HG02623 (cell line): ENCODE measurements around the gene IRF8.
"Not testable (repeated sequence)": the region's sequence is repeated elsewhere in the genome, so short reads cannot be mapped to it uniquely, and the experiment has no call there.

Source experiments
- ATAC-seq: cut with Tn5 transposase; IDR thresholded peaks from one replicate; pipeline ENCODE4 v1.9.1; 2021; ENCODE audit warnings: moderate library complexity; ENCODE audit not compliant: unreplicated experiment

The IRF8 gene

DNA sequence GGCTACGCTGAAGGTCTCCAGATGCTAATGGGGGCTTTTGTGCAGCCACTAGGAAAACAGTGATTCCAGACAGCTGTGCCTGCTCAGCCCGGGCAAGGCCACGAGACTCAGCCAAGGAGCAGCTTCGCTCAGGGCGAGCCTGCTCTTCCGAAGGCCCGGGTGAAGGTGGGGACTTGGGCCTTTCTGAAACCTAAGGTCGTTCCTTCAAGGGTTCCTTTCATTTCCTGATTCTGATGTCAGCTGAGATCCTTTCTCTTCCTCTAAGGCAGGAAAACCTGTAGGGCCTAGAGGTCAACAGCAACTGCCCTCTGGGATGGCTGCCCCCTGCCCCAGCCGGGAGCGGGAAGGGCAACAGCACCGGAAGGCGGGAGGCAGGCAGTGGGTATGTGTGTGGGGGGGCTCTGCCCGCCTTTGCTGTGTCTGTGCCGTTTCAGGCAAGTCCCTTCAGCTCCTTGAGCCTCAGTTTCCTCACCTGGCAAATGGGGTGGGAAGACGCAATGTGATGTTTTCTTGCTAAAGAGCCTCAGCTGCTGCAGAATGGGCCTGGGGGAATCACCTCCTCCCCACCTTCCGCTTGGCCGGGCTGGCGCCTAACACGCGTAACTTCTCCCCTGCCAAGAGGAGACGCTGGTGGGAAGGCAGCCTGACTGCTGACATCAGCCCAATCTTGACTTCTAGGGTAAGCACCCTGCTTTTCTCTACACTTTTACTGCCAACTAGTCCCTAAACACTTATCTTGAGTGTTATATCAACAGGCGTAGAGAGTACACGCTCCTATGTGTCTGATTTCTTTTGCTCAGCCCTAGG is 32.8 kb downstream of the IRF8 start:
- no peak for ATAC-seq

DNA sequence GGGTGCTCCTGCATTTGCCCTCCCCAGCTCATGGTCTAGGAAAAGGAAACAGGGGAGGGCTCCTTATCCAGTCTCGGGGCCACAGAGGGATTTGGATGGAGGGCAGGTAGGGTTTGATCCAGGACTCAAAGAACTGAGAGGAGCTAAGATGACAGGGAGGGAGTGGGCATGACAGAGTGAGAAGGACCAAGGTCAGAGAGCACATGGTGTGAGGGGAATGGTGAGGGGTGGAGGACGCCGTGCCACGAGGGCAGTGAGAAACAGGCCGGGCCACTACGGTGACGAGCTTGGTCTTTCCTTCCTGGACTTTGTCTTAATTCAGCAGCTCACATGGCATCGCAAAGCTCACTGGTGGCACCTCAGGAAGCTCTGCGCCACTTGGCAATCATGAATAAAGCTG is 35.2 kb downstream of the IRF8 start:
- no peak for ATAC-seq

DNA sequence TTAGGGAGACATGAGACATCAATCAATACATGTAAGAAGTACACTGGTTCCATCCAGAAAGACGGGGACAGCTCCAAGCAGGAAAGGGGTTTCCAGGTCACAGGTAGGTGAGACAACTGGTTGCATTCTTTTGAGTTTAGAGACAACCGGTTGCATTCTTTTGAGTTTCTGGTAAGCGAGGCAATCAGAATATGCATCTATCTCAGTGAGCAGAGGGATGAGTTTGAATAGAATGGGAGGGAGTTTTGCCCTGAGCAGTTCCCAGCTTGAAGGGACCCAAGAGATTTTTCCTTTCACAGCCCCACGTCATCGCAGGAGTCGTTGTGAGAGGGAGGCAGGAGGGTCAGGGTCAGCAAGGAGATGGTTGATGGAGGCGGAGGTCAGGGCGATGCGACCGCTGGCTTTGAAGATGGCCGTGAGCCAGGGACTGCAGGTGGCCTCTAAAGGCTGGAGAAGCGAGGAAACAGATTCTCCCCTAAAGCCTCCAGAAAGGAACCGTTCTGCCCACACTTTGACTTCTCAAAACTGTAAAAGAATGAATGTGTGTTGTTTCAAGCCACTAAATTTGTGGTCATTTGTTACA is 36.5 kb downstream of the IRF8 start:
- peak; percentile 22 for ATAC-seq

DNA sequence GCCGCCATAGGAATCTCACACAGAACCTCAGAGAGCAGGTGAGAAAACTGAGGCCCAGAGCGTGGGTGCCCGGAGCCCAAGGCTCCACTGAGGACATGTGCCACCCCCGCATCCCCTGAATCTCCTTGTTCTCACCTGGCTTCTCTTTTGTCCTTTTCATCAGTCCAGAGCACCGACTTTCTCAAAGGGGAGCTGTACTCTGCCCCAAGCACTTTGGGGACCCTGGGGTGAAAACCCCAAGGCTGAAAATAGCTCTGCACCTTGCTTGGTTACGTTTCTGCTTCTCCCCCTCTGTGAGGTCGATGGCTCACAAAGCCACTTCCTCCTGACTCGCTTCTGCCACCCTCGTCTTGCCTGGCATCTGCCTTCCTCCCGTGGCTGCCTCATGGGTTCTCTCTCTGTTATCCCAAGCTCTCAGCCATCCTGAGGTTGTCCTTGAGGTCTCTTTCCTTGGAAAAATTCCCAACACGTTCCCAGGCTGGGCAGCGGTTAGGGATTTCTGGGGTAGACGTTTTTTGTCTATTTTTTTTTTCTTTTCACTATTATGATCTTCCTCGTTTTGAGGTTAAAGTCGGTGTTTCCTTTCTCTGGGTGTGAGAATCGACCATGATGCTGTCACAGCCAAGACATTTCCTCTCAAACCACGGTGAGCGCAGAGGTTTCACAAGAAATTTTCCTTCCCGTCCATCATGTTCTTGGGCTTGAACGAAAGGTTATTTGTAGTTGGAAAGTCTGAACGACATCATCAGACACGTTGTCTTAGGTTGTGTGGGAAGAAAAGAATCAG is 37.2 kb downstream of the IRF8 start:
- peak; percentile 65 for ATAC-seq

DNA sequence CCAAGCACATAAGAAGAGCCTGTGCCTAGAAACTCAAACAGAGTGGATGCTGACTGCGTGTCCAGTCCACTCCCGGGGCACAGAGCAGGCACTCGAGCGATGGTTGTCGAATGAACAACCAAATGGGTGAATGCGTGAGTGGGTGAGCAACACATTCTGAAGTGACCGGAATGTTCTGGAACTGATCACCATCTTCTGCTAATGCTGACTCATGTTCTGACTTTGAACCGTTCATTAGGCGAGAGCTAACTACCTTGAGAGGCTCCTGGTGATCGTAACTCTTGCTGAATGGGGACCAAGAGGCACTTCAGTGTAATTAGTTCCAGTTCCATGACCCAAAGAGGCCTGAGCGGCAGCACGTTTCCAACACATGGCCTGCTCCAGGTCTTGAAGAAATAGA is 37.9 kb downstream of the IRF8 start:
- no peak for ATAC-seq

DNA sequence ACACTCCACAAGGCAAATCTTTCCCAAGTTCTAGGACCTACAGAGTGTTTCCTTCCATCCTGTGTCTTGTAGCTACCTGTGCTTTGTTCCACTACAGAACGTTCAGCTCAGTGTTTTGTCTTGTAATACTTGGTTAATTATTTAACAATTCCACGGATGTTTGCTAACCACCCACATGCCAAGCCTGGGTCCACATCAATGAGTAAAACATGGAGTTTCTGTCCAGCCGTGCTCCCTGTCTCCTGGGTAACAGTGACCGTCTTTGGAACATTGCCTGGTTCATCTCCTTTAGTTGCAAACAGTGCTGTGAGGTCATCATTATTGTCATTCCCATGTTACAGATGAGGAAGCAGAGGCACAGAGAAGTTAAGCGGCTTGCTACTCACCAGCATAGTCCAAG is 41.3 kb downstream of the IRF8 start:
- ATAC-seq = no peak

DNA sequence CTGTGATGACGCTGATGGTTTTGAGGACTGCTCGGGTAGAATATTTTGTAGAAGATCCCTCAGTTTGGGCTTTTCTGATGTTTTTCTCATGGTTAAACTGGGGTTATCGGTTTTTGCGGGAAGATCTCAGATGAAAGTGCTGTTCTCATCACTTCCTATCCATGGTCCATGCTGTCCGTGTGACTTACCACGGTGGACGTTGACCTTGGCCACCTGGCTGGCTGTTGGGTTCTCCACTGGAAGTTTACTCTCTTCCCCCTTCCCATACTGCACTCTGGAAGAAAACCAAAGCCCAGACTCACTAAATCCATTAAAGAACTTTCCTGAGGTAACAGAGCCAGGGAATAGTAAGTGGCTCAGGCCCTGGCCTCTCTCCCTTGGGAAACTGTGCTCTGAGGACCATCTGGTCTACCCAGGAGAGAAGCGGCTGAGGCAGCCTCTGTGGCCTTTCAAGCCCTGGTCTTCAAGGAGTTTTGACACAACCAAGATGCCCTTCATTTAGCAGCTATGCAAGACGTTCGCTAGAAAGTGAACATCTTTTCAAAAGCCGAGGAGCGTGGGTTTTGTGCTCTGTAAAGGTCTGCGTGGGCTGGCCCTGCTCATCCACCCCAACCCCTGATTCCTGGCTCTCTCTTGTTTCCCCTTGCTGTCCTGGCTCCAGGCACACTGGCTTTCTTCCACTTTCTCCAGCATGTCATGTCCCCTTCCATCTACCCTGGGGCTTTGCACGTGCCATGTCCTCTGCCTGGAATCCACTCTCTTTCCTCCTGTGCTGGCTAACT is 43.1 kb downstream of the IRF8 start:
- ATAC-seq = no peak

DNA sequence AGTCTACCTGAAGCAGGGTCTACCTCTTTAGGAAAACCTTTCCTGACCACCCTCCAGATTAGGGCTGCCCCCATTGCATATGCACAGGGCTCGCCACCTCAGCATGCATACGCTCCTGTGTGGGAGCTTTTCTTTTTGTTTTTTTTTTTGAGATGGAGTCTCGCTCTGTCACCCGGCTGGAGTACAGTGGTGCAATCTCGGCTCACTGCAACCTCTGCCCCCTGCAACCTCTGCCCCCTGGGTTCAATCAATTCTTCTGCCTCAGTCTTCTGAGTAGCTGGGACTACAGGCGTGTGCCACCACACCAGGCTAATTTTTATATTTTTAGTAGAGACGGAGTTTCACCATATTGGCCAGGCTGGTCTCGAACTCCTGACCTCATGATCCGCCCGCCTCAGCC is 43.7 kb downstream of the IRF8 start:
- ATAC-seq = not testable (repeated sequence)

DNA sequence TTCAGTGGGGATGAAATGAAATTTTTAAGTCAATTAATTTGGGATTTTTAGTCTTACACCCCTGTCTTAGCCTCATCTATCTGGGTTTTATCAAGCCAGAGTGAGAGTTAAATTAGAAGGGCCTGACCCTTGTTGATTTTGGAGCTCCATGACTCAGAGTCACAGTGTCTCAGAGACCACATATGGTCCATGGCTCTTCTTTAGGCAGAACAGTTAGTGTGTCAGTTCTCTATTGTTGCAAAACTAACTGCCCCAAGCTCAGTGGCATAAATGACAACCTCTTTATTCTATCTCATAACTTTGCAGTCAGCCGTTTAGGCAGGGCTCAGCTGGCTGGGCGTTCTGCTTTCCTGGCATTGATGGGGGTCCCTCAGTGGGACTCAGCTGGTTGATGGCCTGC is 44.7 kb downstream of the IRF8 start:
- ATAC-seq = no peak

DNA sequence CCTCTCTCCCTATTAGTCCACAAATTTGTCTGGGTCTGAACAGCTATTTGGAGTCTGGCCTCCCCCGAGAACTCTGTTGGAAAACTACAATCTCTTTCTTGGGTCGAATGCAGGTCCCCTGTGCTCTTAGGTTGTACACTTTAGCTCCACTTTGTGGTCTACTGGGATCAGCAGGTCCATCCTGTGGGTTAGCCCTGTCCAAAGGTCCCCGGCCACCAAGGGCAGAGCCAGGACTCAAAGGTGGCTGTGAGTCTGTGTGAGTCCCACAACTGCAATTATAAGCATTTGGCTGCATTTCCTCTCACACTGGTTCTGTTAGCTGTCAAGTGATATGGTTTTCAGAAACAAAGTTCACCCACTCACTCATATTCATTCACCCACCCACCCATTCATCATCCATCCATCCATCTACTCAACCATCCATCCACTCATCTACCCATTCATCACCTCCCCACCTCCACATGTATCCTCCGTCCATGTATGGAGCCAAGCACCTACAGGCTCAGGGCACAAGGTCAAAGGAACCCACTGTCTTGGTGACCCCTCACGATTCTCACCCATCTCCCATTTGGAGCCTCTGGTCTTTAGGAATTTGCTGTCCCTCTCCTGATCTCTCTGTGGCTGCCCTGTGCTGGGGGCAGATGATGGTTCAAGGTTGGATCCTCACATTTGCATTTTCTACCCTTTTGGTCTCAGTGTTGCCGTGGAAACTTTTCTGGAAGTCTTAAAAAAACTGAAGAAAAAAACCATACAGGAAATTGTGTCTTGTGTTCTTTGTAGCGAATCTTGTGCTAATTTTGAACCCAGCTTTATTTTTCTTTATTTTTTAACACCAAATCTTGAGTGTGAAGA is 45.8 kb downstream of the IRF8 start:
- ATAC-seq = no peak

DNA sequence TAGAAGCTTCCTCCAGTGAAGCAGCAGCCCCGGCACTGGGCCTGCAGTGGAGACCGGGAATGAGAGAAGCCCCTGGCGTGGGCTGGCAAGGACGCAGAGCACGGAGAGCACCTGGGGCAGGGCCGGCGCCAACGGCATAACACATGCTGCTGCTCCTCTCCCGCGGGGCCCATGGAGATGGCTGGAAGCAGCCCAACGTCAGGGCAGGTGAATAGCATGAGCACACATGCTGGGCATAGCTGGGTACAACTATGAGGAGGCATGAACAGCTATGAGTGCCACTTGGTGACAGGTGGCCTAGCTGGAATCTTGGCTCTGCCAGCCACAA is 46.4 kb downstream of the IRF8 start:
- ATAC-seq = no peak

DNA sequence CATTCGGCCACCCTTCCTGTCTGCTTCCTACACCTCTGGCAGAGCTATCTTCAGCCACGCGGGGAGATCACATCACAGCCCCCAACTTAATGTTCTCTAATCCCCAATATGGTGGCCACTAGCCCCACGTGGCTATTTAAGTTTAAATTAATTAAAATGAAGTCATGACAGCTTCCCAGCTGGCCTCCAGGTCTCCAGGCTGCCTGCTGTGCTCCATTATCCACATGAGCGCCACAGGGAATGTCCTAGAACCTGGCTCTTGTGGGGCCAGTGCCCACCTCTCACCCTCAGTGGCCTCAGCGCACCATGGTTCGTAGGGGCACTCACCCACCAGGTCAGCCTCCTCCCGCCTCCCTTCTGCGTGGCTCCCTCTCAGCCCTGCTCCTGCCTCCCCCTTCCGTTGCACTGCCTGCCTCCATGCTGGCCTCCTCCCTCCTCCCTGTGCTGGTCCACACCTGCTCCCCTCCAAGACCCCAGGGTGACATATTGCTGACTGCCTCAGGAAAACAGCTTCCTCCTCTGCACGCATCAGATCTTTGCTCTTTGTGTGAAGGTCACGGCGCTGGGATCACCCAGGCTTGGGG is 47.7 kb downstream of the IRF8 start:
- no peak for ATAC-seq

DNA sequence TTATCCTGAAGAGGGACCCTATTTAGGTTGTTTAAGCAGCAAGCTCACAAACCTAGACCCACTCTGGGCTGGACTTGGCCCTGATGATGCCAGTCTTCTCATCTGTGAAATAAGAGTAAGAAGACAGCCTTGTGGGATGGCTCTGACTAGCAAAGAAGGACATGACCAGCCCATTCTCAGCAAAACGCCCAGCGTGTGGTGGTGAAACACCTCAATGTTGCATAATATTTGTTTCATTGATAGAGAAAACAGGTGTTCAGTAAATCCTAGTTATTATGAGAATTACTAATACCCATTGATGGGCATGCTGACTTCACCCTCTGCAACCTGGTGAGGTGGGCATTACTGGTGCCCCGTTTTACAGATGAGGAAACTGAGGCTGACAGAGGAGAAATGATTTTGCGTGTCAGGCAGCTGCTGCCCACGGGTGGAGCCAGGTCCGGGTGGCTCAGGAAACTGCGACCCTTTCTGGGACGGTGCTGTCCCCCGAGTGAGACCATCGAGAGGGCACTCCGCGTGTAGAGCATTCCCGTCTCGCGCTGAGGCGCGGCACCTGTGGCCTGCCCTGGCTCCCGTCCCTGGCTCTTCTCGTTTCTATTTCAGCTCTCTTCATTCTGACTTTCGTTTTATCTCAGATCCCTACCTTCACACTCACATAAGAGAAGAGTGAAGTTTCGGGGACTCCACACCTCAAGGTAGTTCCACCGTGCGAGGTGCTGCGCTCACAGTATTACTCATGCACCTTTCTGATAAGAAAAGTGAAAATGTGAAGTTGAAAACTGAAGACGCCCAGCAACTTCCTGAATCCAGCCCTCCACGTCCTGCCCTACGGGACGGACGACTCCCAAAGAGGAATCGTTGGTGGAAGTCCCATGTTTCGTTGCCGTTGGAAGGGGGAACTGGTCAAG is 48.5 kb downstream of the IRF8 start:
- ATAC-seq = peak; percentile 62

DNA sequence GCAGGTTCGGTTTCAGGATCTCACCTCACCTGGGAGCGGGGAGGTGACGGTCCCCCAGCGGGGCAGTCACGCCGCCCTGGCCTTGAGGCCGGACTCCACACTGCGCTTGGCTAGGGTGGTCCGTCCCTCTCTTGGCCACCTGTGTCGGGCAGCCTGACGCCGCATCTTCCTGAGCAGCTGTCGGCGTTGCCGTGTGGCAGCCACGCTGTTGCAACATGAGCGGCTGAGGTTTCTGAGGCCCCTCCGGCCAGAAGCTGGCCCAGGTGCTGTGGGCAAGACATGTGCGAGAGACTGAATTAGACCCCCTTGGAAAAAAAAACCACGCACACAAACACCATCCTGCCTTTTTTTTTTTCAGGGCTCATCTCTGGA is 49.2 kb downstream of the IRF8 start:
- ATAC-seq = peak; percentile 29

DNA sequence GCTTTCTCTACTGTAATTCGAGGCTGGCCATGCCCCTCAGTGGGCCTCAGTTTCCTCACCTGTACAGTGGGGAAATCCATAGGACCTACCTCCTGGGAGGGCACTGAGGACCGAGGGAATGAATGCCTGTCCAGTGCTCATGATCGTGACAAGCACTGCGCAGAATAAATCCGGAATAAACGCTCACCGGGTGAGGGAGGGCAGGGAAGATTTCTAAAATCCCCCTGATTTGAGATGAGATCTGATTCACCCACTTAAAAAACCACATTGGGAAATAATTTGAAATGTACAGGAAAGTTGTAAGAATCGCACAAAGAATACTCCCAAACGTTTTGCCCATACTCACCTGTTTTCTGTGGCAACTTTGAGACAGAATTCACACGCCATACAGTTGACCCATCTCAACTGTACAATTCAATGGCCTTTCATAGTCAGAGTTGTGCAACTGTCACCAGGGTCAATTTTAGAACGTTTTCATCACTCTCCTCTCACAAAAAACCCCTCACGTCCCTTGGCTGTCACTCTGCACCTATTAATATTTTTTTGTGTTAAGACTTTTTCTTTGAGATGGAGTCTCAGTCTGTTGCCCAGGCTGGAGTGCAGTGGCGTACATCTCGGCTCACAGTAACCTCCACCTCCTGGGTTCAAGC is 49.8 kb downstream of the IRF8 start:
- ATAC-seq = no peak

DNA sequence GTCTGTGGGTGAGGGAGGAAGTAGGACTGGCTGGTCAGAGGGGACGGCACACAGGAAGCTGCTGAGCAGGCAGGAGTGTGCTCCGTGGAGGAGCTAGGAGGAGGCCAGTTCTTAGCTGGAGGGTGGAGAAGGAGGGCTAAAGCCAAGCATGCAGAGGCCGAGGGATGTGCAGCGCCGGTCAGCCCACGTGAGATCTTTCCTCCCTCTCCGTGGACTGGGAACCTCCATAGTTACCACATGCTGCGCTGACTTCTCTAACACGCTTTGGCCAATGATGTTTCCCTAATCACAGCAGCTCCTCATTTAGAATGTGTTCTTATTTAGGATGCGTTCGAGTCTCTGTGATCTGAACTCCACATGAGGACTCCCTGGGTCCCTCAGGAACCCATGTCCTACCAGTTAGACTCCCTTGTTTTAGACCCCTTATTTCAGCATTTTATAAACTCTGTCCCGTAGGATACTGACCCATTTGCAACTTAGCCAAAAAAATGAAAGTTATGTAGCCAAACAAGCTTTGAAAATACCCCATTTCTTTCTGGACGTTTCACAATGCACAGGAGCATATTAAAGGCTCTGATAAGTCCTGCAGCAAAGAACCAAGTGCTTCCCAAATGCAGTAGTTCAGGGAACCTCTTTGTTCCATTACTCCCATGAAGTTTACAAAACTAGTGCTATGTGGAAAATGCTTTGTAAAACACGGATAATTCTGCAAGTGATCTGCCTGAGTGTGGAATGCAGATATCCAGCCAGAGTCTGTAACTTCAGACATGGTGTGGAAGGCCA is 51.4 kb downstream of the IRF8 start:
- ATAC-seq = no peak

DNA sequence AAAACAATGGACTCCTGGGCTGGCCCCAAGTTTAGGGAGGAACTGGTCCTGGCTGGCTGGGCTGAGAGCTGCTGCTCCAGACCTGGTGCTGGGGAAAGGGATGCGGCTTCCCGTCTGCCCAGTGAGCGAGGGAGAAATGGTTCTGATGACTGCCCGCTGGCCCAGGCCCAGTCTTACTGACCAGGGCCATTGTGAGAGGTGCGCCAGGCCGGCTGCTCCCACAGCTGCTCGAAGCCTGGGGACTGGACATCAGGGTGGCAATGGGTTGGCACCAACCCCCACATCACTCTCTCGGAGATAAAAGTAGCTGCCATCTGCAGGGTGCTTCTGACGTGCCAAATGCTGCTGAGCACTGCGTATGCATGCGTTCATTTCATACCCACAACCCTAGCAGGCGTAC is 53.2 kb downstream of the IRF8 start:
- no peak for ATAC-seq

DNA sequence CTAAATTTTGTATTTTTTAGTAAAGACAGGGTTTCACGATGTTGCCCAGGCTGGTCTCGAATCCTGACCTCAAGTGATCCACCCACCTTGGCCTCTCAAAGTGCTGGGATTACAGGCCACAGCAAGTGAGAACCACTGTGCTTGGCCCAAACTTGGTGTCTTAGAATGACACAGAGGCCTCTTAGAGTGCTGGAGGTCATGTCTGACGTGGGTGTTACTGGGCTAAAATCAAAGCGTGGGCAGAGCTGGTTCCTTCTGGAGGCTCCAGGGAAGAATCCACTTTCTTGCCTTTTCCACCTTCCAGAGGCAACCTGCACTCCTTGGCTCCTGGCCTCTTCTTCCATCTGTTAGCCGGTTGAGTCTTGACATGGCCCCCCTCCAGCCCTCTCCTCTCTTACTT is 53.8 kb downstream of the IRF8 start:
- ATAC-seq = no peak
